COLO668 (cell line): ENCODE measurements around the gene KCND2.

ENCODE experiments used
- DNase-seq: peaks from one replicate; lab custom pipeline; 2025; ENCODE audit not compliant: unreplicated experiment; lab: John Stamatoyannopoulos, UW

KCND2 gene

DNA sequence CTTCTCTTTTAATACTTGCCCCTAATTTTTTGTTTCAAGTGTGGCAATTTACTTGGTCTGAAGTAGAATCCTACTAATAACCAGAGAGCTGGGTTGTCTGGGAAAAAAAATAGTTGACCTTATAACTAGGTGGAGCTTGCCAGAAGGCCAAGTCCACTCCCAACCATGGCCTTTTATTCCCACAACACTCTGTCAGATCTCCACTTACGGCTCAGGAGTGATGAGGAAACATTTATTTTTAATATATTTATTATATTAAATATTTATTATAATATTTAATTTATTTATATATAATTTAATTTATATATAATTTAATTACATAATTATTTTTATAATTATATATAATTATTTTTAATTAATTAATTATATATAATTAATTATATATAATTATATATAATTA is 526.2 kb downstream of the KCND2 start:
- DNase-seq, result no peak
